ENCODE data around the gene TBXA2R.
A peak's percentile ranks its signal among the peaks of the same experiment; 100 is the strongest.
"Not testable (repeated sequence)": the region's sequence is repeated elsewhere in the genome, so short reads cannot be mapped to it uniquely, and the experiment has no call there.

TBXA2R gene

DNA sequence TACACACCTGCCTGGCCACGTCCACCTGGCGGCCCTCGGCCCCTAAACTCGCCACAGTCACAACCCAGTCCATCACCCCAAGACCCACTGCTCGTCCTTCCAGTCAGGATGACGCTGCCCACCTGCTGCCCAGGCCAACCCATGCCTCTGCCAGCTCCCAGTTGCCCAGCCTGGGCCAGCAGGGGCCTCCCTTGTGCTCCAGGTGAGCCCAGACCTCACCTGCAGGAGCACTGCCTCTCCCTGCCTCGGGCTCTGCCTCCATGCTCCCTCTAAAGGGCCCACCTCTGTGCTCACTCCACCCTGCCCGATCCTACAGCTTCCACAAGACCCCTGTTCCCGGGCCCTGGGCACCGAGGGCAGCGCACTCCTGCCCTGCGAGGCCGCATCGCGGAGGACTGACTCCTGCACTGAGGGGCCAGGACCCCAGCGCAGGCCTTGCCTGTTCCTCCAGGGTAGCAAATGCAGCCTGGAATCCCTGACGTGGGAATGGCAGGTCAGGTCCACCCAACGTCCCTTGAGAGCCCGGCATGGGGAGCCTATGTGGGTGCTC lies 27.9 kb upstream of the TBXA2R start:
- H3K4me1 Mint-ChIP-seq: peaks cover 6% of the 10 kb centered on the region
- no peak overlapping the region for H3K4me3 Mint-ChIP-seq
- peaks cover 8% of the 10 kb centered on the region for H3K36me3 Mint-ChIP-seq (ENCODE audit: insufficient read depth)
- H3K27ac Mint-ChIP-seq (ENCODE audit: low read depth): peak overlapping the region; percentile 11
- H3K9me3 Mint-ChIP-seq: no peaks in the 10 kb centered on the region
- ATAC-seq (replicated peaks; ENCODE audit: extremely low read depth, poor library complexity, severe bottlenecking): no peak
- DNase-seq (ENCODE audit: low spot score in 2 of 2): no peak
- no peaks in the 10 kb centered on the region for H3K27me3 Mint-ChIP-seq

DNA sequence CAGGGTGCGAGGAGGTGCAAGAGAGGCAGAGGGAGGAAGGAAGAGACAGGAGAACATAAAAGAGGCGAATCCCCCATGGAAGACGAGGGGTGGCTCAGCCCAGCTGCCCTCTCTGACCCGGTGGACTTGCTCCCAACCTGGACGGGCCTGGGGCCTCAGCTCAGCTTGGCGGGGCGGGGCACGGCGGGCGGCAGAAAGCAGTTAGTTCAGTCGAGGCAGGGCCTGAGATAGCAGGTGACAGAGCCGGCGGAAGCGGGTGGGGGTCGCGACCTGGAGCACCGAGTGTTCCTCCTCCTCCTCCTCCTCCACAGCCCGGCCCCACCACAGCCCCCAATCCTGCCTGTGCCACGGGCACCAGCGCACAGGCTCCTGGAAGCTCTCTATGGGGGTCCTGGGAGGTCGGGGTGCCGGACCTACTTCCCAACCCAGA lies 26.9 kb upstream of the TBXA2R start:
- Mint-ChIP-seq H3K27ac (ENCODE audit: low read depth) (peak overlapping the region; percentile 20), H3K27me3 (no peaks in the 10 kb centered on the region), H3K9me3 (no peaks in the 10 kb centered on the region), H3K4me1 (peaks cover 6% of the 10 kb centered on the region), H3K4me3 (no peak overlapping the region), H3K36me3 (ENCODE audit: insufficient read depth) (peaks cover 4% of the 10 kb centered on the region)
- DNase-seq (ENCODE audit: low spot score in 2 of 2): no peak
- ATAC-seq (replicated peaks; ENCODE audit: extremely low read depth, poor library complexity, severe bottlenecking): no peak

DNA sequence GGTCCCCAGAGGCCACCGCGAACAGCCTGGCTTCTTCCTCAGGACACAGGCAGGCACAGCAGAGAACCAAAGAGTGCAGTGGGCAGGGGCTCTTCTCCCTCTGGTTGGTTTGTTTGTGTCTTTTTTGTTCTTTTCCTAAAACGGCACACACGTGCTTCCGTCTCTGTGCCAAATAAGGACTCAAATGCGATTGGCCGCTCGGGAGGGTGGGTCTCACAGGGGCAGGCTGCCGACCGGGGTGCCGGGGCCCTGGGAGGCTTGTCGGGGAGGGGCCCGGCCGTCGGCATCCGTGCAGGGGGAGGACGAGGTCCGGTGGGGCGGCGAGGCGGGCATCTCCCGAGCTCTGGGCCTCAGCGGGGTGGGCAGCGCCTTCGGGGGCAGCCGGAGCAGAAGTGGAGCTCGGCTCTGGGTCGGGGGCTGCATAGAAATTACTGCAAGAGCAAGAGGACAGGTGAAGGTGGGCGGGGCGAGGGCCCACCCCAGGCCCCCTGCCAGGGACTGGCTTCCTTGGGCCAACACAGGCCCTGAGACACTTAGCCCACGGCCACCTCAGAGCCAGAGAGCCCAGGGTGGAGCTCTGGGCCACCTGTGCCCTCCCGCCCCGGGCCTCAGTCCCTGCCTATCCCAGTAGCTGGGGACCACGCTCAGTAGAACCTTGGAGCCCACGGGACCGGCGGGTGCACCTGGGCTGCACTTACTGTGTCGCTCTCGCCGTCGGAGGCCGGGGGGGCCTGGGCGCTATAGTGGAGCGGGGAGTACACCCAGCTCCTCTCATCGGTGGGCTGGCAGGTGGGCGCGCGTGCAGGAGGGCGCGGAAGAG lies 26.3 kb upstream of the TBXA2R start:
- peaks cover 2% of the 10 kb centered on the region for H3K36me3 Mint-ChIP-seq (ENCODE audit: insufficient read depth)
- peak overlapping the region; percentile 20 for H3K27ac Mint-ChIP-seq (ENCODE audit: low read depth)
- ATAC-seq (replicated peaks; ENCODE audit: extremely low read depth, poor library complexity, severe bottlenecking): no peak
- H3K4me1 Mint-ChIP-seq: peaks cover 6% of the 10 kb centered on the region
- H3K9me3 Mint-ChIP-seq: no peaks in the 10 kb centered on the region
- no peaks in the 10 kb centered on the region for H3K27me3 Mint-ChIP-seq
- no peak for DNase-seq (ENCODE audit: low spot score in 2 of 2)
- no peak overlapping the region for H3K4me3 Mint-ChIP-seq

DNA sequence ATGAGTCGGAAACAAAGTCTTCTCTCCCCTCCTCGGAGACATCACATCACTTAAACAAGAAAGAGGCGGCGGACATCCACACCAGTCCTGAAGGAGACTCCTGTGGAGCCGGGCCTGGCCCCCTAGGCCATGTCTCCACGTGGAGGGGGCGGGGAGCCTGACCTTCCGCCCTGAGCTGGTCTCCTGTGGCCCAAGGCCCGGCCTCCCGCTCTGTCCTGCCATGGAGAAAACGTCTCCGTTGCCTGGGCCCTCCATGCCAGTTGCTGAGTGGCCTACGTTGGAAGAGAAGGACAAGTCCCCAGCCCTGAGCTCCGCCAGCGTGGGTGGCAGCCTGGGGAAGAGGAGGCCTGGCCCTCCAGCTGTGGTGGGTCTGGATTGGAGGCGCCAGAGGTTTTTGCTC lies 25.4 kb upstream of the TBXA2R start:
- ATAC-seq (replicated peaks; ENCODE audit: extremely low read depth, poor library complexity, severe bottlenecking): no peak
- Mint-ChIP-seq H3K27me3 (no peaks in the 10 kb centered on the region), H3K9me3 (no peaks in the 10 kb centered on the region), H3K36me3 (ENCODE audit: insufficient read depth) (peaks cover 2% of the 10 kb centered on the region), H3K27ac (ENCODE audit: low read depth) (no peak overlapping the region), H3K4me3 (no peak overlapping the region), H3K4me1 (peaks cover 8% of the 10 kb centered on the region)
- no peak for DNase-seq (ENCODE audit: low spot score in 2 of 2)

DNA sequence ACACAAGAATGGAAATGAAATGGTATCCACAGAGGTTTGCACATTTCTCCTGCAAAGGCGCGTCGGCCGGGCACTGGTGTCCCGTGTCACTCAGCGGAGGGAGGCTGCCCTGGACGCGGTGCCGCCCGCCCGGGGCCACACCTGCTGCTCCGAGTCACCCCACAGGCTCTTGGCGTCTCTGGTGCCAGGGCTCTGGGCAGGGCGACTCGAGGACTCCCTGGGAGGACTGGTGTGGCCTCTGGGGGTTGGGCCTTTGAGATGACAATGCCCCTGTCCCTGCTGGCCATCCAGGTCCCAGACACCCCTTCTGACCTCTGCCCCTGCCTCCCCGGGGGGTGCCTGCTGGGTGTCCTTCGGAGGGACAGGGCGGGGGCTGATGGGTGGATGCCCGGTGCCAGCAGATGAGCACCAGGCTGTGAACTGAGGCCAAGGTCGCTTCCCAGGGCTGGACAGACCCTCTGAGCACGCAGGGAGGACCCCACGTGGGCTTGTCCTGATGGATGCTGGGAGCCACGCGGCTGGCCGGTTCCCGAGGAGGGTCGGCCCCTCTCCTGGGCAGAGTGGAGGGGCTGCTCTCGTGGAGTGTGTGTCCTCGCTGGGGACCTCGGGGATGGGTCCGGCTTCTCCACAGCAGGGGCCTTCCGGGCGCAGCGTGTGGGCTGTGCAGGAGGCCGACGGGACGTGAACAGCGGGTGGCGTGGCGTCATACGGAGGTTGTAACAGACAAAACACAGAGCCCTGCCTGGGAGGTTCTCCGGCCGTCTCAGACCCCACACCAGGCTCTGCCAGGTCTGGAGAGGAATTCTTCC lies 24.6 kb upstream of the TBXA2R start:
- ATAC-seq (replicated peaks; ENCODE audit: extremely low read depth, poor library complexity, severe bottlenecking): no peak
- H3K9me3 Mint-ChIP-seq: no peaks in the 10 kb centered on the region
- H3K27me3 Mint-ChIP-seq: no peaks in the 10 kb centered on the region
- H3K4me3 Mint-ChIP-seq: no peak overlapping the region
- peaks cover 17% of the 10 kb centered on the region for H3K4me1 Mint-ChIP-seq
- no peak overlapping the region for H3K27ac Mint-ChIP-seq (ENCODE audit: low read depth)
- no peak for DNase-seq (ENCODE audit: low spot score in 2 of 2)
- H3K36me3 Mint-ChIP-seq (ENCODE audit: insufficient read depth): peaks cover 7% of the 10 kb centered on the region

DNA sequence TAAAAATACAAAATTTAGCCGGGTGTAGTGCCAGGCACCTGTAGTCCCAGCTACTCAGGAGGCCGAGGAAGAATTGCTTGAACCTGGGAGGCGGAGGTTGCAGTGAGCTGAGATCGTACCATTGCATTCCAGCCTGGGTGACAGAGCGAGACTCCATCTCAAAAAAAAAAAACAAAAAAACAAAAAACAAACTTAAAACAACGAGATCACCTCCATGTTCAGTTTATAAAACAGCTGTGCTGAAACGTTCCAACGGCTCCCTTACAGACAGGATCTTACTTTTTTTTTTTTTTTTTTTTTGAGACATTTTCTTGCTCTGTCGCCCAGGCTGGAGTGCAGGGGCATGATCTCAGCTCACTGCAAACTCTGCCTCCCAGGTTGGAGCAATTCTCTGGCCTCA lies 22.1 kb upstream of the TBXA2R start:
- H3K4me3 Mint-ChIP-seq; H3K27ac Mint-ChIP-seq (ENCODE audit: low read depth): not testable (repeated sequence)

DNA sequence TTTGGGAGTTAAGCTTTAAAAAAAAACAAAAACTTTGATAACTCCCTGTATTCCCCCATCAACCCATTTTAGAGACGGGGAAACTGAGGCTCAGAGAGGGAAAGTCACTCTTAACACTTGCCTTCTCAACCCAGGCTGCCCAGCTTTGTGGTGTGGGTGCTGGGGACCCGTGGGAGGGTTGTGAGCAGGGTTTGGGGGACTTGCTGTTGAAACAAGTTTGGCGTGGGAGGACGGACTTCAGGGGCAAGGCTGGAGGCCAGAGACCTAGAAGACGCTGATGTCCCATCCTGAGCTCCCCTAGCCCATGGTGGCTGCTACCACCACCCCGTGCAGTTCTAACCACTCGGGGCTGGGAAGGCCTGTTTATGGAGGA lies 20.7 kb upstream of the TBXA2R start:
- H3K27me3 Mint-ChIP-seq: no peaks in the 10 kb centered on the region
- peak overlapping the region; percentile 98 for H3K4me3 Mint-ChIP-seq
- peaks cover 20% of the 10 kb centered on the region for H3K36me3 Mint-ChIP-seq (ENCODE audit: insufficient read depth)
- H3K9me3 Mint-ChIP-seq: no peaks in the 10 kb centered on the region
- DNase-seq (ENCODE audit: low spot score in 2 of 2): no peak
- ATAC-seq (replicated peaks; ENCODE audit: extremely low read depth, poor library complexity, severe bottlenecking): no peak
- H3K27ac Mint-ChIP-seq (ENCODE audit: low read depth): peak overlapping the region; percentile 92
- peaks cover 25% of the 10 kb centered on the region for H3K4me1 Mint-ChIP-seq

More for the DNA sequence above, 22.1 kb upstream of the TBXA2R start:
- H3K27me3 Mint-ChIP-seq; DNase-seq (ENCODE audit: low spot score in 2 of 2); H3K9me3 Mint-ChIP-seq; ATAC-seq (replicated peaks; ENCODE audit: extremely low read depth, poor library complexity, severe bottlenecking): not testable (repeated sequence)
- Mint-ChIP-seq H3K4me1 (peaks cover 23% of the 10 kb centered on the region), H3K36me3 (ENCODE audit: insufficient read depth) (peaks cover 12% of the 10 kb centered on the region)

DNA sequence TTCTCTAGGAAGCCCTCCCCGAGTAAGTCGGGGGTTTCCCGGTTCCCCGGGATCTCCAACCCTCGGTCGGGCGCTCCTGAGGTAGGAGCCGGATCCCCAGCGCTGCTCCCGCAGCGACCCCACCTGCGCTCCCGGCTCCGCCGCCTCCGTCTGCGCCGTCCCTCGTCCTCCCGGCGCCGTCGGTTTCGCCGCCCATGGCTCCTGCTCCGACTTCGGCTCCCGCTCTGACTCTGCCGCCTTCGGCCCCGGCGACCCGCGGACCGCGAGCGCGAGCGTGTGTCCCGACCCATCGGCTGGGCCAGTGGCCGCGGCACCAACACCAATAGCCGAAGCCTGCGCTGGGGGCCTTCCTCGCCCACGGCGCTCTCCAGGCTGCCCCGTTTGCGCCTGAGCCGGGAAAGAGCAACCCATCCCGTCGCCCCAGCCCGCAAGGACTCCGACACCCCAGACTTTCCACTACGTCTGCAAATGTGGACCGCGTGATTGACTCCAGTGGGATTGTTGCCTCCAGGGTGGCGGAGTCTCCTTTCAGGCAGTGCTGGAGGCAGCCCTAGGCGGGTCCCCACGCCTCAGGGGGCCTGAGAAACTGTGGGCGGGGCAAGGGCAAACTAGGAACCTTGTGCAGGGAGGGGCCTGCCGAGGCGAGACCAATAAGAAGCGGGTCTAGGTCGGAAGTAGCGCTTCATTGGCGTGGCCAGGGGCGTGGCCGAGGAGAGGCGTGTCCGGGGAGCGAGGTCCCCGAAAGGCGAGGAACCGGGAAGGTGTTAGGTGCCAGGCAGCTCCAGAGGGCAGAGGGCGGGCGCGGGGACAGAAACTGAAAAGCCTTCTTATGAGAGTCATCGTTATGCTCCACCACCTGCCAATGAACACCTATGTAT lies 20.0 kb upstream of the TBXA2R start, which contains the start of gene CACTIN:
Gene CACTIN (minus strand): TSS at position 318 of the 878 bp plus-strand sequence. CDS start 28 bp downstream, at position 290.
- H3K4me1 Mint-ChIP-seq: peaks cover 29% of the 10 kb centered on the region
- ATAC-seq (replicated peaks; ENCODE audit: extremely low read depth, poor library complexity, severe bottlenecking): peak; percentile 98
- H3K4me3 Mint-ChIP-seq: peak within 1 kb of the TSS; percentile 98
- H3K27me3 Mint-ChIP-seq: no peaks in the 10 kb centered on the region
- DNase-seq (ENCODE audit: low spot score in 2 of 2): peak; percentile 97 to 98
- H3K9me3 Mint-ChIP-seq: no peaks in the 10 kb centered on the region
- H3K27ac Mint-ChIP-seq (ENCODE audit: low read depth): peak within 1 kb of the TSS; percentile 92
- H3K36me3 Mint-ChIP-seq (ENCODE audit: insufficient read depth): peaks cover 21% of the 10 kb centered on the region

DNA sequence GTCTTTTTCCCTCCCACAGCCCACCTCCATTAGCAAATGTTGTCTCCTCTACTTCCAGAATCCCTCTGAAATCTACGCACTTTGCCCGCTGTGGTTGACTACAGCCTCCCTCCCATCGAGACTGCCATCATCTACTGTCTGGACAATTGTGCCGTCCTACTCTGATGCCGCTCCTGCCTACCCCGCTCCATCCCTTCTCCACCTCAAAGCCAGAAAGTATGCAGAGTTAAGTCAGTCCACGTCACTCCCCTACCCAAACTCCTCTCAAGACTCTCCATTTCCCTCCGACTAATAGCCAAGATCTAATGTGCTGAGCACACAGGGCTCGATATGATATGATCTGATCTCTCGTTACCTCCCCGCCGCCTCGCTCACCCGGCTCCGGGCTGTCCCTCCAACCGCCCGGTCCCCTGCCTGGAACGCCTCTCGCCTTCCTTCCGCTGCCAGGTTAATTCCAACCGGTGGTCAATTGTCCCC lies 19.4 kb upstream of the TBXA2R start:
- H3K4me3 Mint-ChIP-seq: peak overlapping the region; percentile 98
- H3K9me3 Mint-ChIP-seq: no peaks in the 10 kb centered on the region
- peaks cover 20% of the 10 kb centered on the region for H3K36me3 Mint-ChIP-seq (ENCODE audit: insufficient read depth)
- H3K27ac Mint-ChIP-seq (ENCODE audit: low read depth): peak overlapping the region; percentile 92
- DNase-seq (ENCODE audit: low spot score in 2 of 2) (no peak), ATAC-seq (replicated peaks; ENCODE audit: extremely low read depth, poor library complexity, severe bottlenecking) (no peak)
- H3K4me1 Mint-ChIP-seq: peaks cover 29% of the 10 kb centered on the region
- no peaks in the 10 kb centered on the region for H3K27me3 Mint-ChIP-seq

DNA sequence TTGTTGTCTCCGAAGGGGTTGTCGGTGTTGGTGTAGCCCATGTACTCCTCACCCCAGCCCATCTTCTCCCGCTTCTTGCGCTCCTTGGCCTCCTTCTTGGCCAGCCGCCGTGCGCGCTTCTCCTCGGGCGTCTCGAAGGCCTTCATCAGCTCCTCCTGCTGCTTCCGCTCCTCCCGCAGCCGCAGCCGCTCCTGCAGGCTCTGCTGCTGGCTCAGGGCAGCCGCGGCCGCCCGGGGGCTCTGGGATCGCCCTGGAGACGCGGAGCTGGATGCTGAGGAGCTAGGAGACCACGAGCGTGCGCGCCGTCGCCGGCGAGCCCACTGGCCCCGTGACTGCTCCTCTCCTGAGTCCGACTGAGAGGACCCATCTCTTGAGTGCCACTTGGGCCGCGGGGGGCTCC lies 17.0 kb upstream of the TBXA2R start:
- DNase-seq (ENCODE audit: low spot score in 2 of 2) (no peak), ATAC-seq (replicated peaks; ENCODE audit: extremely low read depth, poor library complexity, severe bottlenecking) (no peak)
- Mint-ChIP-seq H3K4me3 (no peak overlapping the region), H3K27me3 (no peaks in the 10 kb centered on the region), H3K36me3 (ENCODE audit: insufficient read depth) (peaks cover 20% of the 10 kb centered on the region), H3K9me3 (no peaks in the 10 kb centered on the region), H3K4me1 (peaks cover 29% of the 10 kb centered on the region), H3K27ac (ENCODE audit: low read depth) (no peak overlapping the region)

DNA sequence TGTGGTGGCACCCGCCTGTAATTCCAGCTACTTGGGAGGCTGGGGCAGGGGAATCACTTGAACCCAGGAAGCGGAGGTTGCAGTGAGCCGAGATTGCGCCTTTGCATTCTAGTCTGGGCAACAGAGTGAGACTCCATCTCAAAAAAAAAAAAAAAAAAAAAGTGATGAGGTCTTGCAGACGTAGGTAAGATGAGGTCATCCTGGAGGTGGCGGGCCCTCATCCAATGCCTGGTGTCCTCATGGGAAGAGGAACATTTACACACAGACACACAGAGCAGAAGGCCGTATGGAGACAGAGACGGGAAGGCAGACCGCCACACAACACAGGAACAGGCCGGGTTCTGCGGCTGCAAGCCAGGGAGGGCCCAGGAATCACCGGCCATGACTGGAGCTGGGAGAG lies 15.5 kb upstream of the TBXA2R start:
- ATAC-seq (replicated peaks; ENCODE audit: extremely low read depth, poor library complexity, severe bottlenecking) (no peak), DNase-seq (ENCODE audit: low spot score in 2 of 2) (no peak)
- H3K27ac Mint-ChIP-seq (ENCODE audit: low read depth): no peak overlapping the region
- H3K4me3 Mint-ChIP-seq: no peak overlapping the region
- H3K9me3 Mint-ChIP-seq: no peaks in the 10 kb centered on the region
- H3K27me3 Mint-ChIP-seq: no peaks in the 10 kb centered on the region
- peaks cover 22% of the 10 kb centered on the region for H3K36me3 Mint-ChIP-seq (ENCODE audit: insufficient read depth)
- peaks cover 28% of the 10 kb centered on the region for H3K4me1 Mint-ChIP-seq

DNA sequence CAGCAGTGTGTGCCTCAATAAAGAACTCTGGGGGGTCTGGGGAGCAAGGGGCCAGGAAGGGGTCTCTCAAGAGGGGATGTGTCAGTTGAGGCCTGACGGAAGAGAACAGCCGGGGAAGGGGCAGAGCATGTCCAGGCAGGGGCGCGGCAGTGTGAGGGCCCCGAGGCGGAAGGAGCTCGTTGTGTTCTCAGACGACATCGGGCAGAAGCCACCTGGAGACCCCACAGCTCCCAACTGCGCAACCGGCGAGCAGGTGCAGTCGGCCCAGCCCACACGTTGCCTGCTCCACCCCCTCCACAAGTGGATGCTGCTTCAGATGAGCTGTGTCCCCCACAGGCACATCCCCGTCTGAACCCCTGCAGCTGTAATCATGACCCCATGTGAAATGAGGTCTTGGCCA lies 15.0 kb upstream of the TBXA2R start:
- no peak overlapping the region for H3K4me3 Mint-ChIP-seq
- H3K27me3 Mint-ChIP-seq: no peaks in the 10 kb centered on the region
- no peak for ATAC-seq (replicated peaks; ENCODE audit: extremely low read depth, poor library complexity, severe bottlenecking)
- peaks cover 23% of the 10 kb centered on the region for H3K4me1 Mint-ChIP-seq
- H3K9me3 Mint-ChIP-seq: no peaks in the 10 kb centered on the region
- no peak for DNase-seq (ENCODE audit: low spot score in 2 of 2)
- no peak overlapping the region for H3K27ac Mint-ChIP-seq (ENCODE audit: low read depth)
- H3K36me3 Mint-ChIP-seq (ENCODE audit: insufficient read depth): peaks cover 22% of the 10 kb centered on the region

Data from central memory CD8-positive, alpha-beta T cell (primary cell).